Measurements from ENCODE around the gene LMO3. TPM values are rescaled to one million over a fixed set of nuclear protein-coding genes. Genes with fewer than 3 reads are reported as not detected.

LMO3 gene
- total RNA-seq, 4 donors from 2014 or later: 132 to 282 (median 197) TPM

DNA sequence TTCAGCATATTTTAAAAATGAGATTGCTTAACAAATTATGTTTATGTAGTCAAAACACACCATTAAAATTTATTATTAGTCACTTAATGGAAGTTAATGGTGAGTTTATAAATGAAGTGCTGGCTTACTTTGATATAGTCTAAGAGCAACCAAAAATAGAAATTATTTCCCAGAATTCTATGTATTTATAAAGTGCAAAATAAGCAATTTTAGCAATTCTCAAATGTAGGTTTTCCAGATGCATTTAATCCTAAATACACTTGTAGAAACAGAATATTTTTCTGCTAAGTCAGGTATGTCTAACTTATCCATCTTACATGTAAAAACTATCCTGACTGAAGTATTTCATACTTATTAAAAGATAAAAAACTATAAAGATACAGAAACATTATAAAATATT lies 11.2 kb downstream of the LMO3 start:
- H3K27ac ChIP-seq: peak overlapping the region in 1 of 3 donors; percentile 99
- no peaks in the 10 kb centered on the region for H3K36me3 ChIP-seq
- intact Hi-C loops (cut with DNase I): no loop called here
- no peak for DNase-seq
- no peaks in the 10 kb centered on the region for H3K27me3 ChIP-seq
- H3K4me1 ChIP-seq: peaks cover 24 to 26% of the 10 kb centered on the region in 2 donors
- TF ChIP-seq, protein P1, sequence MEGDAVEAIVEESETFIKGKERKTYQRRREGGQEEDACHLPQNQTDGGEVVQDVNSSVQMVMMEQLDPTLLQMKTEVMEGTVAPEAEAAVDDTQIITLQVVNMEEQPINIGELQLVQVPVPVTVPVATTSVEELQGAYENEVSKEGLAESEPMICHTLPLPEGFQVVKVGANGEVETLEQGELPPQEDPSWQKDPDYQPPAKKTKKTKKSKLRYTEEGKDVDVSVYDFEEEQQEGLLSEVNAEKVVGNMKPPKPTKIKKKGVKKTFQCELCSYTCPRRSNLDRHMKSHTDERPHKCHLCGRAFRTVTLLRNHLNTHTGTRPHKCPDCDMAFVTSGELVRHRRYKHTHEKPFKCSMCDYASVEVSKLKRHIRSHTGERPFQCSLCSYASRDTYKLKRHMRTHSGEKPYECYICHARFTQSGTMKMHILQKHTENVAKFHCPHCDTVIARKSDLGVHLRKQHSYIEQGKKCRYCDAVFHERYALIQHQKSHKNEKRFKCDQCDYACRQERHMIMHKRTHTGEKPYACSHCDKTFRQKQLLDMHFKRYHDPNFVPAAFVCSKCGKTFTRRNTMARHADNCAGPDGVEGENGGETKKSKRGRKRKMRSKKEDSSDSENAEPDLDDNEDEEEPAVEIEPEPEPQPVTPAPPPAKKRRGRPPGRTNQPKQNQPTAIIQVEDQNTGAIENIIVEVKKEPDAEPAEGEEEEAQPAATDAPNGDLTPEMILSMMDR (IDR thresholded peaks at IDR 0.05): no peak
- TF ChIP-seq POLR2A (IDR thresholded peaks at IDR 0.05): no peak
- no peaks in the 10 kb centered on the region for H3K9me3 ChIP-seq
- H3K4me3 ChIP-seq (replicated peaks in 1 of 3): no peak overlapping the region

DNA sequence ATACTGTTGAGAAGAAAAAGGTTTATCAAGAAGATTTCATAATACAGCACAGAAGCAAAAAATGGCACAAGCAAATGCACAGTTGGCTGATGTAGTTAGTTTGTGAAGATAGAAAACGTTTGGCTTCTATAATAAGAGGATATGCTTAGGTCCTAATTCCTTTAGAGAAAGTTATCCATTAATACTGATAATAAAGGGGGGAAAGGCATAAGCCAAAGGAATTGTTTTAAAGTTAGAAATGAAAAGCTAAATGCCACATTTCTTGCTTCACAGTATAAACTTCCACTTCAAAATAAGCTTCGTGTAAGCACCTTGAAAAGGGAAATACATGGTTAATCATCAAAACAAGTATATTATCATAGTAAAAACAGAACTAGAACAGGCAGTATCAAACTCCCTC lies 12.4 kb downstream of the LMO3 start:
- 37 to 42% methylated on average over 2 of the region's 2 CpGs for WGBS, 2 donors

DNA sequence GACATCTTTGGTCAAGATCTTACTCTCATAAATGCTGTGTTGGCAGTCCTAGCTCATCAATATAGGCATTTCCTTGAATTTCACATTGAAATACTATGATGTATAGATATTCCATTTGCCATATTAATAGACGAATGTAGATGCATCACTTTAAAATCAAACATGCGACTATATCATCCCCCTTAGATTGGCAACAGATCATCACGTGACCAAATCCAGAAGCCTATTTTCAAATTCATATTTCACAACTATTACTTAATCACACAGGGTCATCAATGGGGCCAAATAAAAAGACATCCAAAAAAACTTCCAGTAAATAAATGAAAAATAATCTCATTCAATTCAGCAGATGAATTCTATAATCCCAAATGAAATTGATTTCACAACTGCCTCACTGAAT lies 15.3 kb downstream of the LMO3 start:
- H3K9me3 ChIP-seq: no peaks in the 10 kb centered on the region
- no peak overlapping the region for H3K4me3 ChIP-seq (replicated peaks in 1 of 3)
- H3K27ac ChIP-seq: peak overlapping the region in 2 of 3 donors; percentile 51 to 92
- intact Hi-C loops (cut with DNase I): no loop called here
- no peak for DNase-seq
- peaks cover 43 to 48% of the 10 kb centered on the region in 2 donors for H3K4me1 ChIP-seq
- WGBS, 2 donors: 92% methylated on average over 3 of the region's 3 CpGs
- no peaks in the 10 kb centered on the region for H3K36me3 ChIP-seq
- no peaks in the 10 kb centered on the region for H3K27me3 ChIP-seq
- TF ChIP-seq, protein P1 (IDR thresholded peaks at IDR 0.05): no peak
- TF ChIP-seq POLR2A (IDR thresholded peaks at IDR 0.05): no peak

More for the DNA sequence above, 12.4 kb downstream of the LMO3 start:
- no peaks in the 10 kb centered on the region for H3K27me3 ChIP-seq
- peaks cover 21 to 25% of the 10 kb centered on the region in 2 donors for H3K4me1 ChIP-seq
- TF ChIP-seq POLR2A (IDR thresholded peaks at IDR 0.05): no peak
- TF ChIP-seq, protein P1 (IDR thresholded peaks at IDR 0.05): no peak
- no peaks in the 10 kb centered on the region for H3K9me3 ChIP-seq
- peak overlapping the region; percentile 25 to 99 (median 56) for H3K27ac ChIP-seq
- H3K4me3 ChIP-seq (replicated peaks in 1 of 3): no peak overlapping the region
- no peaks in the 10 kb centered on the region for H3K36me3 ChIP-seq
- intact Hi-C loops (cut with DNase I): no loop called here
- DNase-seq: no peak

DNA sequence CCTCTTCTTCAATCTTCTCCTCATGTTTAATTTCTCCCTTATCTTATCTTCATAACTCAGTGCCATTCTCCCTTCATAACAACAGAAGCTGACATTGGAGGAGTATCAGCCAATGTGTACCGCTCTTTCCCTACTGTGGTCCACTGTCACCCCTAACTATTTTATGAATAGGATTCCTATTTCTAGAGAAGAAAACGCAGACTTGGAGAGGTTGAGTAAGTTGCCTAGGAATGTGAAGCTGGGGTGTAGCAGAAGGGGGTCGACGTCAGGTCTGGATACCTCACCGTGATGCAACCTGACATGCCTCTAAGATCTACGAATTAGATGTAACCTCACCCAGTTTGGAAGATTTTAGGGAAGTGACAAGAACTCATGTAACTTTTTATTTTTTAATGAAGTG lies 17.1 kb downstream of the LMO3 start:
- intact Hi-C loops (cut with DNase I): no loop called here
- DNase-seq: no peak
- peak overlapping the region in 2 of 3 donors; percentile 92 to 98 for H3K27ac ChIP-seq
- H3K27me3 ChIP-seq: no peaks in the 10 kb centered on the region
- peaks cover 51 to 64% of the 10 kb centered on the region in 2 donors for H3K4me1 ChIP-seq
- no peak overlapping the region for H3K4me3 ChIP-seq (replicated peaks in 1 of 3)
- no peaks in the 10 kb centered on the region for H3K36me3 ChIP-seq
- H3K9me3 ChIP-seq: no peaks in the 10 kb centered on the region
- WGBS, 2 donors: 91 to 93% methylated on average over 6 of the region's 6 CpGs
- TF ChIP-seq, protein P1 (IDR thresholded peaks at IDR 0.05): no peak
- no peak for TF ChIP-seq POLR2A (IDR thresholded peaks at IDR 0.05)

DNA sequence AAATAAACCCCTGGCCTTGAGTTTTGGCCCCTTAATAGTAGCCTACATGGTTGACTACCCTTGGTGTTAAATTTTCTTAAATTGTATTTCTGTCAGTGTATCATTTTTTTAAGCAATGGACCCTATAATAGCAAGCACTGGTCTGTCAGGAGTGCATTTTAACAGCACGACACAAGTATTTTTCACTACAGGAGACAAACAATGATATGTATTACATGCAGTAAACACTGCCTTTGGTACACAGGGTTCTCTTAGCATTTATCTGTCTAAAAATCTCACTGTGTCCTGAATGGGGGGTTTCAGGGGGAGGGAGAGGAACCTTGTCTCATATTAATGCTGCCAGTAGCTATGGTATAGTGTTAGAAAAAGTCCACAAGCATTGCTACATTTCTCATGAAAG lies 18.4 kb downstream of the LMO3 start:
- TF ChIP-seq POLR2A (IDR thresholded peaks at IDR 0.05): peak in 1 of 2 donors; percentile 23
- TF ChIP-seq, protein P1 (IDR thresholded peaks at IDR 0.05): no peak
- no peaks in the 10 kb centered on the region for H3K27me3 ChIP-seq
- no peak for DNase-seq
- 41 to 43% methylated on average over 1 of the region's 1 CpG for WGBS, 2 donors
- no peak overlapping the region for H3K4me3 ChIP-seq (replicated peaks in 1 of 3)
- no peaks in the 10 kb centered on the region for H3K9me3 ChIP-seq
- H3K27ac ChIP-seq: peak overlapping the region; percentile 81 to 98 (median 92)
- peaks cover 50 to 67% of the 10 kb centered on the region in 2 donors for H3K4me1 ChIP-seq
- intact Hi-C loops (cut with DNase I): no loop called here
- H3K36me3 ChIP-seq: no peaks in the 10 kb centered on the region
